Mesothelial cell of epicardium (in vitro differentiated cells): ENCODE data around the gene LMCD1. TPM values are rescaled to one million over a fixed set of nuclear protein-coding genes. Genes with fewer than 3 reads are reported as not detected.

ENCODE experiments used
- DNase-seq, 2 experiments: peaks; one replicate each; pipeline ENCODE4 v3.0.0; 2021; ENCODE audit warnings: low spot score in 2 of 2; ENCODE audit not compliant: unreplicated experiment in 2 of 2
- H3K27ac Mint-ChIP-seq: 2 replicates; pipeline ENCODE4 v1.8.0; 2021; ENCODE audit warnings: mixed read lengths
- H3K27me3 Mint-ChIP-seq: 2 replicates; pipeline ENCODE4 v1.8.0; 2021; ENCODE audit warnings: low read depth, mixed read lengths
- H3K36me3 Mint-ChIP-seq: 2 replicates; pipeline ENCODE4 v1.8.0; 2021; ENCODE audit warnings: mixed read lengths
- H3K4me1 Mint-ChIP-seq: 2 replicates; pipeline ENCODE4 v1.8.0; 2021; ENCODE audit warnings: mixed read lengths
- H3K4me3 Mint-ChIP-seq: 2 replicates; pipeline ENCODE4 v1.8.0; 2021; ENCODE audit warnings: mild to moderate bottlenecking, moderate library complexity, mixed read lengths
- H3K9me3 Mint-ChIP-seq: 2 replicates; pipeline ENCODE4 v1.8.0; 2021; ENCODE audit warnings: mixed read lengths
- CTCF ChIP-seq: fragments of 200-600 bp; sonication (generic); IDR thresholded peaks from one replicate; pipeline ENCODE4 v1.5.0; 2021; ENCODE audit warnings: antibody characterized with exemption; ENCODE audit not compliant: unreplicated experiment
- total RNA-seq: library from RNA; stranded (reverse); gene quantifications from 3 replicates; pipeline ENCODE4 v1.2.1, GENCODE V29; 2021

LMCD1 gene
- total RNA-seq, 1 donor from 2014 or later, result 20.8 TPM

DNA sequence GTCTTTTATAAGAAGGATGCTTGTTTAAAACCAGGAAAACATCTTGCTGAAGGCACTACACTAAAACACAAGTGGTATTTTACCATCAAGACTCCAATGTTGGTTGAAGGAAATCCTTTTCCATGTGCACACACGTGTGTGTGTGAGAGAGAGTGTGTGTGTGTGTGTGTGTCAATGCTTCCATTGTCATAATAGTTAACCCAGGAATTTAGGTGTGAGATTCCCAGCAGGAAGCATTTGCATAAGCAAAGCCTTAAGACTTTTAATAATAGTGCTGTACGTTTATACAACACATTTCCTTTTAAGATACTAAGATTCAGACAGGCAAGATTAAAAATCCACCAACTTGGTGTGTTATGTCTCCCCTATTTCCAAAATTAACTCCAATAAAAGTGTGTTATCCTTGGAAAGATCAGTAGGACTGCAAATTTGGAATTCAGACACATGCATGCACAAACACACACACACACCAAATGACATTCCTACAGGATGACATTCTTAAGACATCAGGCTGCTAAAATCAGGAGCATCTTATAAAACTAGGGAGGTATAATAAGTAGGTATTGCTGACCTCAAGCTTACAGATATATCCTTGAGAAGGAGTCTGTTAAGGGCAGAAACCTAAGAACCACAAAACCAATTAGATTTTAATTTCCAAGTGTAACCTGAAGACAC is 18.3 kb downstream of the LMCD1 start:
- H3K9me3 Mint-ChIP-seq, result peaks cover 18% of the 10 kb centered on the region

GRCh38 chr3:8520816-8521403 is 19.3 kb downstream of the LMCD1 start:
- Mint-ChIP-seq H3K27me3 (no peaks in the 10 kb centered on the region), H3K27ac (no peak overlapping the region), H3K4me1 (peaks cover 14% of the 10 kb centered on the region), H3K9me3 (peaks cover 13% of the 10 kb centered on the region), H3K4me3 (no peak overlapping the region), H3K36me3 (peaks cover 9% of the 10 kb centered on the region)
- no peak for TF ChIP-seq CTCF
- DNase-seq, result no peak

More for the DNA sequence above, 18.3 kb downstream of the LMCD1 start:
- no peak for TF ChIP-seq CTCF
- H3K4me1 Mint-ChIP-seq, result peaks cover 14% of the 10 kb centered on the region
- no peak overlapping the region for H3K4me3 Mint-ChIP-seq
- no peaks in the 10 kb centered on the region for H3K27me3 Mint-ChIP-seq
- H3K27ac Mint-ChIP-seq, result no peak overlapping the region
- no peak for DNase-seq
- H3K36me3 Mint-ChIP-seq, result peaks cover 15% of the 10 kb centered on the region

- Mint-ChIP-seq H3K36me3 (peaks cover 9% of the 10 kb centered on the region), H3K4me3 (no peak overlapping the region), H3K4me1 (peaks cover 14% of the 10 kb centered on the region), H3K9me3 (peaks cover 4% of the 10 kb centered on the region), H3K27ac (no peak overlapping the region), H3K27me3 (no peaks in the 10 kb centered on the region)
- DNase-seq, result no peak
- TF ChIP-seq CTCF, result no peak
Observed at GRCh38 chr3:8523041-8523440, 21.4 kb downstream of the LMCD1 start.

DNA sequence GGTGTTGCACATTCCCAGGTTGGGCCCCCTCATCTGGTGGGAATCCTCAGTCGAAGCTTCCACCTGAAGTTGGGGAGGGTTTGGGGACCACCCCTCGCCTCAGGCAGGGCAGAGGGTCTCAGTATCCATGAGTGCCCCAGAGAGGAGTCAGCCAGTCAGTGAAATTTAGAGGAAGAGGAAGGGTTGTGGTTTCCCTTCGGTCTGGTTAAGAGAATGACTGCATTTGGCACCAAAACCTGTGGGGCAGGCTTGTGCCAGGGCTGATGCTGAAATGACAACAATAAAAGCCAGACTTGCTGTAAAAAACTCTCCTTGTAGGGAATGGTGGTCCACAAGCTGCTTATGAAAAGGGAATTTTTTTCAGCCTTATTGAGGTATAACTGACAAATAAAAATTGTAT is 22.6 kb downstream of the LMCD1 start:
- Mint-ChIP-seq H3K27ac (no peak overlapping the region), H3K36me3 (peaks cover 9% of the 10 kb centered on the region), H3K4me3 (no peak overlapping the region), H3K4me1 (peaks cover 19% of the 10 kb centered on the region), H3K9me3 (no peaks in the 10 kb centered on the region), H3K27me3 (no peaks in the 10 kb centered on the region)
- no peak for DNase-seq
- TF ChIP-seq CTCF, result no peak

DNA sequence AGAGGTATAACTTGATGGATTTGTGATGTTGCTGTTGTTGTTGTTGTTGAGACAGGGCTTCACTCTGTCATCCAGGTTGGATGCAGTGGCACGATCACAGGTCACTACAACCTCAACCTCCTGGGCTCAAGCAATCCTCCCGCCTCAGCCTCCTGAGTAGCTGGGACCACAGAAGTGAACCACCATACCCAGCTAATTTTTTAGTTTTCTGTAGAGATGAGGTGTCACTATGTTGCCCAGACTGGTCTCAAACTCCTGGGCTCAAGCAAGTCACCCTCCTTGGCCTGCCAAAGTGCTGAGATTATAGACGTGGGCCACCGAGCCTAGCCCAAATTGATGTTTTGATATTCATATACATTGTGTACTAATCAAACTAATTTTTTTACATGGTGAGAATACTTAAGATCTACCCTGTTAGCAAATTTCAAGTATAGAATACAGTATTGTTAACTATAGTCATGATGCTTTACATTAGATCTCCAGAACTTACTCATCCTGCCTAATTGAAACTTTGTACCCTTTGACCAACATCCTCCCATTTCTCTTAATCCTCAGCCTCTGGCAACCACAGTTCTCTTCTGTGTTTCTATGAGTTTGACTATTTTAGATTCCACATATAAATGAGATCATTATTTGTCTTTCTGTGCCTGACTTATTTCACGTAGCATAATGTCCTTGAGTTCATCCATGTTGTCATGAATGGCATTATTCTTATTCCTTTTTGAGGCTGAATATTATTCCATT is 23.2 kb downstream of the LMCD1 start:
- peaks cover 9% of the 10 kb centered on the region for H3K36me3 Mint-ChIP-seq
- DNase-seq, result no peak
- H3K4me1 Mint-ChIP-seq, result peaks cover 18% of the 10 kb centered on the region
- no peaks in the 10 kb centered on the region for H3K9me3 Mint-ChIP-seq
- H3K4me3 Mint-ChIP-seq, result no peak overlapping the region
- H3K27me3 Mint-ChIP-seq, result no peaks in the 10 kb centered on the region
- TF ChIP-seq CTCF, result no peak
- no peak overlapping the region for H3K27ac Mint-ChIP-seq
